GM19193 (cell line): ENCODE data around the gene GALNT17.

Experiments used
- POLR2A ChIP-seq: IDR thresholded peaks from 4 replicates; pipeline ENCODE4 v1.6.1; 2011; ENCODE audit not compliant: insufficient read depth, insufficient read length; ENCODE audit errors: extremely low read depth

Gene GALNT17

DNA sequence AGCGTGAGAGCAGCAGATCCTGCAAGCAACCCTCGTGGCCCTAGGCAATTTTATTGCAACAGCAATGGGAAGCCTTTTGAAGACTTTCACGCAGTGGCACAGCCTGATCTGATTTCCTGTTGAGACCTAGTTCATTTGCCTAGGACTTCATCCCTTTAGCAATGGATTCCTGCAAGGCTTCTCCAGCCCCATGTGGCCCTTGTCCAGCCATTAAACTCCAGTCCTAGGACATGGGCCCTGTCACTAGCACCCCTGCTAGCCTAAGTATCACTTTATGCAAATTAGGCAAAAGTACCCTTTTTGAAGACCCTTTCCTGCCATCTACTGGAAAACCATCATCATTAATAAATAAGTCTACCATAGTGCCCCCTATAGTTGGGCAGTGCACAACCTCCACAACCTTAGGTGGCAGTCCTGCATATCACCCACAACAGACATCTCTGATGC is 379.4 kb downstream of the GALNT17 start:
- no peak for TF ChIP-seq POLR2A

DNA sequence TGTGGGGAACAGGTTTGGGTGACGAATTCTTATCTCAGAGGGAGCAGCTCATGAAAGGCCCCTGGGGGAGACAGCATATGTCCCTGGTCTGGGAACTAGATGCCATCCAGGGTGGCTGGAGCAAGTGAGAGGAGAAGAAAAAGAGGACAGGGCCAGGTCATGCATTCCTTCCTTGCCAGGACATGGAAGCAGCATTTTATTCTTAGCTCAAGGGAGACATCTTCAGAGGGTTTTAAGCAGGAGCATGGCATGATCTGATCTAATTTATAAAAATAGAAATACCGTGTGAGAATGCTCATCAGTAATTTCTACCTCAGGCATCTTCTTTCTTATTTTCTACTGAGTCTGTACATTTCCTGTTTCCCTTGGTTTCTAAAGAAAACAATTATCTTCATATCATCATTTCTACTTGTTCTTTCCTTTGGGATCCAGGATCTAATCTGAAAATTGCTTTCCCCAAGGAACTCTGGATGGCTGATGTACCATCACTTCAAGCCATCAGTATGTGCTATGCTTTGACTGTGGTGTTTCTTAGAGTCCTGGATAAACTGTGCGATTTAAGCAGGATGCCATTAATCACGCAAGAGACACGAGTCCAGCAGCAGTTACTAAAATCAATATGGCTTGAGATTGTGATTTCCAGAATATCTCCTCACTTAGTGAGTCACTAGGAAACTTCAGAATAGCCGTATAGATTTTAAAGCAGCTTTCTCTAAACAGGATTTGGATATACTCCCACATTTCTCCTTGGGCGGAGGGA is 386.2 kb downstream of the GALNT17 start:
- no peak for TF ChIP-seq POLR2A

DNA sequence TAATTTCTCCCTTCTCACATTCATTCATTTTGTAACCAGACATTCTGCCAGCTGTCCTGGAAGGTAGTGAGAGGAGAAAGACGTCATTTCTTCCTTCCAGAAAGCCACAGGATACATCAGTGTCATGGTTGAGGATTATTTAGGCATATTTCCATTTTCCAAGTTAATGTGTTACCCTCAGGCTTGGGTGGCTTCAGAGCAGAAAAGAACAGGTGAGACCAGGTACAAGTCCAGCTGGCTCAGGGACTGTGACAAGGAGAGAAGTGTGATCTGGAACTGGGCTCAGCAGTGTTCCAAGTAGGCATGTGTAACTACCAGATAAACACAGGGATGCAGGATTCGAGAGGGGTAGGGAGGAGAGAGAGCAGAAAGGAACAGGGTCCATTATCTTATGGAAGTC is 386.9 kb downstream of the GALNT17 start:
- no peak for TF ChIP-seq POLR2A

DNA sequence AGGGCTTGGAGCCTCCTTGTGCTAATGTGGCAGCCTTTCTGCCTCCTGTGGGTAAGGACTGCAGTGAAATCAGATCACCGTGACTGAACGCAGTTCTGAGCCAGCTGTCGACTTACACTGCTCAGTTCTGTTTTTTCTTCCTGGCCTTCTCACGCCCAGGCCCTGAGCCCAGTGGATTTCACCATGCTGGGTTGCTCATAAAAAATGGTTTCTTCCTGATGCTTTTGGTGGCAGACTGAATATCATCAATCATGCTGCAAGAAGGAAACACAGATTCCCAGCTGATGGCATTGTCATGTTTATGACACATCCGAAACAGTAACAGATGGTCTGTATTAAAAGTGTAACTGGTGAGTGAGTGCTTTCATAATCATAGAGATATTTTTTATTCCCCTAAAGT is 389.6 kb downstream of the GALNT17 start:
- no peak for TF ChIP-seq POLR2A

DNA sequence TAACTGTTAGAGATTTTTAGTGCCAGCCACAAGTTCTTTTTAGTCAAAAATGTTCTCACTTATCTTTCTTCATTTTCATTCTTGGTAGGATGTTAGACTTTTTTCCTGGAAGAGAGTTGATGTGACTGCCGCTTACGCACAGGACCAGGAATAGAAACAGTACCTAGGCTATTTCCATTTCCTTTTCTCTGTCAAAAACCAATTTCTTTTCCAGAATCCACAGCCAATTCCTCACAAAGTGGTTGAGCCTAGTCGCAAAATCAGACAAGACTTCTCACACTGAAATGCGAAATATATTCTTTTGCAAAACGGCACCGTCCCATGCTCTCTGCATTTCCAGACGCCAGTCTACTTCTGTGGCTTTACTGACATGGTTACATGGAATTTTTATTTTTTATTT is 394.2 kb downstream of the GALNT17 start:
- no peak for TF ChIP-seq POLR2A

DNA sequence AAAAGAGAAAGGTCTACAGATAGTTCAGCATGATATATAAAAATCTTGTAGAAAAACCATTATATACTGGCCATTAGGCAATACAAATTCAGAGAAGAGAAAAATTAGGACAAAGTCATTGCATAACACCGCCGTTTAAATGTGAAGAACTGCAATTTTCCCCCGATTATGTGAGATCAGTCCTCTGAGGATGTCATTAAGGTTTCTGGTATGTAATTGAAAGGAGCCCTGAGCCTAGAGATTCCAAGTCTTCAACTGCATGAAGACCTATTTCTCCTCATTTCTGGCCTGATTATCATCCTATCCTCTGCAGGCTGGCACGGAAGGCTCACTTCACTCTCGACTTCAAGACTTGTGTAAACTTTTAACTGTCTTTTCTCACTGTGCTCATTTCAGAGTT is 395.3 kb downstream of the GALNT17 start:
- TF ChIP-seq POLR2A: no peak

DNA sequence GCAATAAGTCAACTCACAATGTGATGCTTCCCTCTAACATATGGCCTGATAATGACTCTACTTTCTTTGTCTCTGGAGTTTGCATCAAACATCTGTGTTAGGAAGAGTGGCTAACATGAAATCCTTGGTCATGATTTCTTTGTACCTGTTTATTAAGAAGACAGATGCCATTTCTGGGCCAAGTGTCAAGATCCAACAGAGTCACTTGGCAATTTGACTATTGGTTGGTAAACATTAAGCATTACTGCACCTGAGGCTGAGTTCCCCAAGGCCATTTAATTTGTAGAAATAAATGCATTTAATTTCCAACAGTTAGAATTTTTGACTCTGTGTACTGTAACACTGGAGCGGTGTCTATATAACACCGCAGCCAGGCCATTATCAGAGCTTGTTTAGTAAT is 403.7 kb downstream of the GALNT17 start:
- TF ChIP-seq POLR2A: no peak

DNA sequence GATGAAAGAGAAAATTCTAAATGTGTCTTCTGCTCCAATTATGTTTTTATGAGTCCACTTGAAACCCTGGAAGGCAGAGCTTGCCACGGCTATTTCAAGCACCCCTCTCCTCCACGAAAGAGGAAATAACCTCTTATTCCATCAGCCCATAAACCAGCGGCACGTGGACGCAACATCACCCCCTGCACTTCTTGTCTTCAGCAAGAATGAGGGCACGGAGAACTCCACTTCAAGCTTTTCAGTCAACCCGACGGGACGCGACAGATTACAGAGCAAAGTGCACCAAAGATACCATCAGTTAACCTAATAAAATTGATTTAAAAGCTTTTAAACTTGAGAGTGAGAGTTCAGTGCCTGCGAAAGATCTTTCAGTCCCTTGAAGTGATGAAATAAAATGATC is 406.3 kb downstream of the GALNT17 start:
- TF ChIP-seq POLR2A: no peak

DNA sequence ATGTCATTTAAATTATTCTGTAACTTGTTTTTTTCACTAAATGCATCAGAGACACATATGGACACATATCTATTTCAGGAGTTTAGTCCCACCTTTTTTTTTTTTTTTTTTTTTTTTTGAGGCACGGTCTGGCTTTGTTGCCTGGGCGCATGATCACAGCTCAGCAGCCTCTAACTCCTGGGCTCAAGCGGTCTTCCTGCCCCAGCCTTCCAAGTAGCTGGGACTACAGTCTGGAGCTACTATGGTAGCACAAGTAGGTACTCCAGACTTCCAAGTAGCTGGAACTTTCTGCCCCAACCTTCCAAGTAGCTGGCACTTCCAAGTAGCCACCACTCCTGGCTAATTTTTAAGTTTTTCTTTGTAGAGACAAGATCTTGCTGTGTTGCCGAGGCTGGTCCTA is 407.7 kb downstream of the GALNT17 start:
- no peak for TF ChIP-seq POLR2A

DNA sequence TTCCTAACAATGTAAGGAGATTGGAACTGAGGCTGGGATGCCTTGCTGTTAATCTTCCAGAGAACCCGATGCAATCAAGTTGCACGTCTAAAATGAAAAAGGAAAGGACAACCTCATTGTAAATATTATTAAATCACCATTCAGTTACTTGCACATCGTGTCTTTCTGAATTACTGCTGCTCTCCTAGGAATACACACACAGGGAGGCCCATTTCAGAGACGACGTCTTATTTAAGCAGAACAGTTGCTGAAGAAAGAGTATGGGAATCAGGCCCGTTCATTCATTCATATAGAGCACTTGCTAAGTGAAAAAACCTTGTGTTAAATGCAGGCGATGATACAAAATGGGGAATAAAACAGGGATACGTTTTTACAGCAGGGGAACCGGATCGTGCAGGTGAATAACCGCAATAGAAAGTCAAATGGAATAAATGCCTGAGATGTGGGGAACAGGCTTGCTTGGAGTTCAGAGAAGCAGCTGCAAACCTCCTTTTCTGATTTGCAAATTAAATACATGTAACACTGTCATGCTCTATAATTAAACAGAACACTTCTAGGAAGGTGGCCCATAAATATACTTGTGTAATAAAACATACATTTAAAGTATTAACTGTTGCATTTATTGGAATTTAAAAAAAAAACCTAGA is 409.9 kb downstream of the GALNT17 start:
- no peak for TF ChIP-seq POLR2A

DNA sequence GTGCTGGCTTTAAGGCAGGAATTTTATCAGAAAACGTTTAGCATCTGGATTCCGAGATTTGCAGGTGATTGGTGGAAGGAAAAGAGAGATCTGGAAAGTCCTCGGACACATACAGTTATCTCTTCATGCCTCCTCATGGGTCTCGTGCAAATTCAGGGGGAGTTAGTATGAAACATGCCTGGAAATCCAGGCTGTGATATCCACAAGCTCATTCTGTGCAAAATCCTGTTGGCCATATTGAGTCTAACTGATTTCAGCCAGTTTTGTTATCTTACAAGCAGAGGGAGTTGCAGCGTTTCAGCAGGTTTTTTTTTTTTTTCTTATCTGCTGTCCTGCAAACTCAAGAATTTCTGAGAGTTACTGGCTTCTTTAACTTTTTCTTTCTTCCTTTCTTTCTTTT is 411.5 kb downstream of the GALNT17 start:
- no peak for TF ChIP-seq POLR2A

DNA sequence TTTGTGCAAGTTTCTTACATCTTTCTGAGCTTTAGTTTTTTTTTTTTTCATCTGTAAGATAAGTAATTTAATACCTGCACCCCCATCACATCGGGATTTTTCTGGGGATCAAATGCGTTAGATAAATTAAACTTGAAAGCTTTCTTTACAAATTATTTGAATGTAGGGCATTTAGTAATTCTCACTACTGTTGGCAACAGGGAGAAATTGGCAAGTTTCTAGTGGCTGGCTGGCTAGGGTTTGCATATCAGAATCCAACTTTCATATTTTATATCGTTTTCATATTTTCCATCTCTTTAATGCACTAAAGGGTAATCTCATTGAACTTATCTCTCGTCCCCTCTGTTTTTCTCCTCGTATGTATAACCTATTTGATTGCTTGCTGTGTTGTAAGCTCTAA is 412.9 kb downstream of the GALNT17 start:
- TF ChIP-seq POLR2A: no peak

DNA sequence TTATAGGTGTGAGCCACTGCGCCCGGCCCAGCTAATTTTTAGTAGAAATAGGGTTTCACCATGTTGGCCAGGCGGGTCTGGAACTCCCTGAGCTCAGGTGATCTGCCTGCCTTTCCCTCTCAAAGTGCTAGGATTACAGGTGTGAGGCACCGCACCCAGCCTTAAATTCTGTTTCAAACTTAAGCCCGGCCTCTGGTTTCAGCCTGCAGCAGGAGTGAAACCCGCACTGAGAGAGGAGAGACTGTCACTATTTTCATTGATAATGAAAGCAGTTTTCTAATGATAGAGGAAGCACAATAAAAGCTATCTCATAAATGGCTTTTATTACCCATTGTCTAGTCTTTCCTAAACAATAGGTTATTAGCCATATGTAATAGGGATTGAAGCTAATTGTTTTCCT is 415.5 kb downstream of the GALNT17 start:
- TF ChIP-seq POLR2A: no peak

DNA sequence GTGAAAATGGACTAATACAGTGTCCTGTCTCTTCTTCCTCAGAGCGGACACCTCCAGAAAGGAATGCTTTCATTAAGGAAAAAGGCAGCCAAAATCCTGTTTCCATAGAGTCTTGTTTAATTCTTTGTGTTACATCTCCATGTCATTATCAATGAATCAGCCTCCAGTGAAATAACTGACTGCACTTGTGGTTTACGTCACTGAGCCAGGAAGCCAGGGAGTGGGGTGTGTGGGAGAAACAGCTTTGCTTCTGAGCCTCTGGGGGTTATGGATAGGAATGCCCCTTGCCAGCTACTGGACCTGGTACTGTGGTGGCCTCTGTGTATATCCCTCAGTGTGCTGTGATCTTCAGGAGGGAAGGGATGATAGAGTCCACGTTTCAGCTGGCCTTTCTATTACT is 416.8 kb downstream of the GALNT17 start:
- no peak for TF ChIP-seq POLR2A

DNA sequence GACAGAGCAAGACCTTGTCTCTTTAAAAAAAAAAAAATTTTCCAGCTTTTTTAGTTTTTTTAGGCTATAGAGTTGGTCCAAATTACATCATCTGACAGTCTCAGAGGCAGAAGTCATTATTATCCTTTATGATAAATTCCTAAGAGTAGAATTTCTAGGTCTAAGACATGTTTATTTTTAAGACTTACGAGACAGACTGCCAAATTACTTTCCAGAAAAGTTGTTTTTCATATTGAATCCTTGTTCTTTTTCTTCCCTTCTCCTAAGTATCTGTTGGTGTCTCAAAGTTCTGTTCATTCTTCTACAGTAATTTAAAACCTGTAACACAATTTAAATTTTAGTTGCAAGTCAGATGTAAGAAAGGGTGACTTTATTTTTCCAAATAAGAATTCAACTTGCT is 421.4 kb downstream of the GALNT17 start:
- no peak for TF ChIP-seq POLR2A

DNA sequence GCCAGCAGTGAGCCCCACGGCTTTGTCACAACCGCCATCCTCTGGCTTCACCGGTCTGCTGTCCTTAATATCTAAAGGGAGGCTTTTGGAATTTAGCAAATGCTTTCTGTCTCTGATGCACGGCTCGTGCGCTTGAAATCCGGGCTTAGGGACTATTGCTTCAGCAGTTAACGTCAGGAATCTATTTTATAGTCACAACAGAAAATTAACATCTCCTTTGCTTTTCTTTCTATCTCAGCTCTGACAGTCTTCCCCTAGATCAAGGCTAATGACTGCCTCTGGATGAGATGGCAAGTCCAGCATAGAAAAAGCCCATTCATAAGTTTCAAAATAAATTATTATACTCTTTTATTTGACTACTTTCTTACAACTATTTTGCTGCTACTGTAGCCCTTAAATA is 423.8 kb downstream of the GALNT17 start:
- TF ChIP-seq POLR2A: no peak
